Body of pancreas (tissue), 4 donors: ENCODE data around the gene ODF2. TPM values are rescaled to one million over a fixed set of nuclear protein-coding genes. Genes with fewer than 3 reads are reported as not detected.

ENCODE experiments used
- ATAC-seq: fragments of 150-250 bp; one replicate; pipeline ENCODE4 v1.9.1; 2016
- DNase-seq, 4 donors: peaks; one replicate each; pipeline ENCODE4 v3.0.0-alpha.2; 2019
- H3K27ac ChIP-seq, 4 donors: fragments of 200-600 bp; sonication (generic); 1 replicate in 3 of 4; 2 replicates in 1 of 4; pipeline versions ENCODE4 v1.5.1 to v1.6.1; 2016 to 2019; ENCODE audit warnings: mild to moderate bottlenecking in 1 of 4, mixed read lengths in 1 of 4, moderate library complexity in 1 of 4
- H3K27me3 ChIP-seq, 2 donors: fragments of 200-600 bp; sonication (generic); one replicate each; pipeline ENCODE4 v1.6.0; 2016; ENCODE audit warnings: mild to moderate bottlenecking in 1 of 2
- H3K36me3 ChIP-seq, 2 donors: fragments of 200-600 bp; sonication (generic); replicated peaks in 1 of 2; 2 replicates each; pipeline ENCODE4 v1.5.1; 2016; ENCODE audit warnings: low read depth in 2 of 2; ENCODE audit not compliant: insufficient read depth in 1 of 2
- H3K4me1 ChIP-seq: fragments of 200-600 bp; sonication (generic); one replicate; pipeline ENCODE4 v1.6.0; 2016
- H3K4me3 ChIP-seq, 2 donors: fragments of 200-600 bp; sonication (generic); 1 replicate in 1 of 2; 2 replicates in 1 of 2; pipeline ENCODE4 v1.5.1; 2016 to 2019
- H3K9me3 ChIP-seq, 3 donors: fragments of 200-600 bp; sonication (generic); 1 replicate in 2 of 3; 2 replicates in 1 of 3; pipeline ENCODE4 v1.5.1; 2016
- POLR2A ChIP-seq, 3 donors: fragments of 450-650 bp; IDR thresholded peaks; one replicate each; pipeline ENCODE4 v1.6.1; 2016; ENCODE audit warnings: antibody characterized with exemption in 3 of 3, mild to moderate bottlenecking in 2 of 3
- WGBS, 2 donors: methylation state at CpG; one replicate each; pipeline ENCODE4 v1.1.5; 2017; 5-methylcytosine and 5-hydroxymethylcytosine counted together
- intact Hi-C: fragments of 100-400 bp; cut with DNase I; formaldehyde crosslinking; loops from one replicate; pipeline ENCODE4 v1.15.1; 2023
- small RNA-seq: library from RNA; depleted of rRNA; stranded (forward); fragments of <200 nt; gene quantifications from one replicate; pipeline ENCODE3, GENCODE V24; 2016
- total RNA-seq, 2 donors: library from RNA; depleted of rRNA; stranded (reverse); fragments of >200 nt; gene quantifications; one replicate each; pipeline ENCODE4 v1.1.0, GENCODE V29; 2016
- TF ChIP-seq, protein P1 (sequence below), 7 experiments: fragments of 450-650 bp in 4 of 7; fragments of 200-600 bp in 3 of 7; sonication (generic) in 3 of 7; IDR thresholded peaks; one replicate each; pipeline ENCODE4 v1.5.1; 2016 to 2019; ENCODE audit warnings: antibody characterized with exemption in 7 of 7

The ODF2 gene
- total RNA-seq, 2 donors from 2014 or later: 14.3 to 23.4 TPM

DNA sequence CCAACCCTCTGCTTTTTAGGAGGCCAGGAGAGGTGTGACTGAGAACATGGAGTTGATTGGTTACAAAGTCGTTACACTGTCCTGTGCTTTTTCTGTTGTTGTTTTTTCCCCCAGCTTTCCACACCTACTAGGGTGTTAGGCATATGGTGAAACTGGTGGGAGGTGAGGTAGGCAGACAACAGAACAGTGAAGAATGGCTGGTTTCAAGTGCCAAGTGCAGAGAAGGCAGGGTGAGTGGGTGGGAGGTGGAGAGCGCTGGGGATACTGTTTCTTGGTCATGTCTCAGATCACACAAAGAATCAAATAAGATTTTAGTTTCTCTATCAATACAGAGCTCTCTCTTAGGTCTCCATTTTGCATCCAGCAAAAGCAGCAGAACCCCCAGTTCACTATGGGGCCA, 94.4 kb downstream of the ODF2 start:
- TF ChIP-seq, protein P1, sequence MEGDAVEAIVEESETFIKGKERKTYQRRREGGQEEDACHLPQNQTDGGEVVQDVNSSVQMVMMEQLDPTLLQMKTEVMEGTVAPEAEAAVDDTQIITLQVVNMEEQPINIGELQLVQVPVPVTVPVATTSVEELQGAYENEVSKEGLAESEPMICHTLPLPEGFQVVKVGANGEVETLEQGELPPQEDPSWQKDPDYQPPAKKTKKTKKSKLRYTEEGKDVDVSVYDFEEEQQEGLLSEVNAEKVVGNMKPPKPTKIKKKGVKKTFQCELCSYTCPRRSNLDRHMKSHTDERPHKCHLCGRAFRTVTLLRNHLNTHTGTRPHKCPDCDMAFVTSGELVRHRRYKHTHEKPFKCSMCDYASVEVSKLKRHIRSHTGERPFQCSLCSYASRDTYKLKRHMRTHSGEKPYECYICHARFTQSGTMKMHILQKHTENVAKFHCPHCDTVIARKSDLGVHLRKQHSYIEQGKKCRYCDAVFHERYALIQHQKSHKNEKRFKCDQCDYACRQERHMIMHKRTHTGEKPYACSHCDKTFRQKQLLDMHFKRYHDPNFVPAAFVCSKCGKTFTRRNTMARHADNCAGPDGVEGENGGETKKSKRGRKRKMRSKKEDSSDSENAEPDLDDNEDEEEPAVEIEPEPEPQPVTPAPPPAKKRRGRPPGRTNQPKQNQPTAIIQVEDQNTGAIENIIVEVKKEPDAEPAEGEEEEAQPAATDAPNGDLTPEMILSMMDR (IDR thresholded peaks at IDR 0.05): no peak
- TF ChIP-seq POLR2A (IDR thresholded peaks at IDR 0.05): no peak
- no peak for DNase-seq
- no peaks in the 10 kb centered on the region for H3K27me3 ChIP-seq
- no peaks in the 10 kb centered on the region for H3K9me3 ChIP-seq
- no peaks in the 10 kb centered on the region for H3K36me3 ChIP-seq
- peak overlapping the region in 1 of 4 donors; percentile 6 for H3K27ac ChIP-seq
- intact Hi-C loops: no loop called here
- H3K4me3 ChIP-seq: no peak overlapping the region
- 74 to 79% methylated on average over 2 of the region's 2 CpGs for WGBS, 2 donors
- H3K4me1 ChIP-seq: peaks cover 26% of the 10 kb centered on the region
- no peak for ATAC-seq

Small RNA genes within 50 kb of the gene (small RNA-seq; reads per million reads assigned to genes)
- gene RNU7-171P: not detected

Other genes with a start within 250 kb of the ODF2 start
- gene GOLGA2, start 180.0 kb upstream of the ODF2 start, total RNA-seq: 100 to 1,000 TPM in 1 of 2 donors, 10 to 100 TPM in 1; 53.2 to 138 TPM
- gene SWI5, start 179.7 kb upstream of the ODF2 start, total RNA-seq: 10 to 100 TPM; 14.5 to 20.1 TPM
- 10 to 100 TPM in 1 of 2 donors, 1 to 10 TPM in 1; 6.3 to 11.4 TPM for gene TRUB2, start 133.6 kb upstream of the ODF2 start, total RNA-seq
- gene COQ4, start 133.2 kb upstream of the ODF2 start, total RNA-seq: 10 to 100 TPM; 37.4 to 89.7 TPM
- 10 to 100 TPM; 15.0 to 17.1 TPM for gene SLC27A4, start 115.5 kb upstream of the ODF2 start, total RNA-seq
- gene URM1, start 84.6 kb upstream of the ODF2 start, total RNA-seq: 10 to 100 TPM; 15.6 to 23.4 TPM
- gene CERCAM, start 35.1 kb upstream of the ODF2 start, total RNA-seq: 10 to 100 TPM; 28.0 to 42.0 TPM
- gene GLE1, start 48.7 kb downstream of the ODF2 start, total RNA-seq: 10 to 100 TPM in 1 of 2 donors, 1 to 10 TPM in 1; 8.3 to 11.5 TPM
- gene SPTAN1, start 96.6 kb downstream of the ODF2 start, total RNA-seq: 100 to 1,000 TPM; 119 to 248 TPM
- gene DYNC2I2, start 200.8 kb downstream of the ODF2 start, total RNA-seq: 10 to 100 TPM; 58.1 to 62.3 TPM
- gene SET, start 233.2 kb downstream of the ODF2 start, total RNA-seq: 10 to 100 TPM; 70.9 to 87.2 TPM
- 10 to 100 TPM in 1 of 2 donors, 1 to 10 TPM in 1; 4.9 to 10.2 TPM for gene PKN3, start 246.5 kb downstream of the ODF2 start, total RNA-seq